Peyer's patch (tissue), 4 donors: Measurements from ENCODE around the gene CABYR.

ENCODE experiments used
- CTCF ChIP-seq, 6 experiments: fragments of 450-650 bp in 4 of 6; fragments of 200-600 bp in 2 of 6; sonication (generic) in 1 of 6; IDR thresholded peaks; one replicate each; pipeline ENCODE4 v1.5.1; 2017 to 2019; ENCODE audit warnings: antibody characterized with exemption in 6 of 6, mild to moderate bottlenecking in 3 of 6, moderate library complexity in 1 of 6
- POLR2A ChIP-seq, 2 donors: fragments of 450-650 bp; IDR thresholded peaks; one replicate each; pipeline ENCODE4 v1.5.1; 2017; ENCODE audit warnings: antibody characterized with exemption in 2 of 2, mild to moderate bottlenecking in 2 of 2, moderate library complexity in 2 of 2

DNA sequence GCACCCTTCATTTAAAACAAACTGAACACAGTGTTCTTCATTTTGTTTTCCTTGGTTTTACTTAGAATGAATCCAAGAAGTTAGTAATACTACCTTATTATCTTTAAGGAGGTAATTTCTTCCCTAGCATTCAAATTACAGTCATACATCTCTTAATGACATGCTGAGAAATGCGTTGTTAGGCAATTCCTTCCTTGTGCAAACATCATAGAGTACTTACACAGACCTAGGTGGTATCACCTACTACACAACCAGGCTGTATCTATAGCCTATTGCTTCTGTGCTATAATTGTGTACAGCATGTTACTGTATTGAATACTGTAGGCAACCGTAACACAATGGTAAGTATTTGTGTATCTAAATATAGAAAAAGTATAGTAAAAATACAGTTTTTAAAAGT is 8.4 kb upstream of the CABYR start:
- TF ChIP-seq CTCF (IDR thresholded peaks at IDR 0.05) (no peak), POLR2A (IDR thresholded peaks at IDR 0.05) (no peak)
